HTERT RPE-1 (cell line): ENCODE results near the gene MMP3.

ENCODE experiments used
- in situ Hi-C: fragments of 300-500 bp; cut with MboI; formaldehyde crosslinking; loops from 4 replicates; pipeline ENCODE4 v1.14.3; 2020; ENCODE audit warnings: low sequenced_read_pairs

MMP3 gene

DNA sequence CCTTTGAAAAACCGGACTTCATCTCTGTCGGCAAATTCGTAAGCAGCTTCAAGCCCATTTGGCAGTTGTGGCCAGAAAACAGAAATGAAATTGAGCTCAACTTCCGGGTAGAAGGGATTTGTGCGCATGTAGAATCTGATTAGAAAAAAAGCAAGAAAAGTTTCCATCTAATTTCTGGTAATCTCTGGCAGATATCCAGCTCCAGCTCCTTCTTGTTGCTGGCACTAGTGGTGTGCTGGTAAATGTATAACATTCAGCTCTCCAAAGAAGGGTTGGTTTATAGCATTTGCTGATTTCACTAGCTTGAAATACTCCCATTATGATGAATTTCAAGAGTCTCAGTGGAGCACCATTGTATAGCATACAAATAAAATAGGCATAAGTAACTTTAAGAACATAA, 50.8 kb downstream of the MMP3 start:
- in situ Hi-C loops, result no loop called here

DNA sequence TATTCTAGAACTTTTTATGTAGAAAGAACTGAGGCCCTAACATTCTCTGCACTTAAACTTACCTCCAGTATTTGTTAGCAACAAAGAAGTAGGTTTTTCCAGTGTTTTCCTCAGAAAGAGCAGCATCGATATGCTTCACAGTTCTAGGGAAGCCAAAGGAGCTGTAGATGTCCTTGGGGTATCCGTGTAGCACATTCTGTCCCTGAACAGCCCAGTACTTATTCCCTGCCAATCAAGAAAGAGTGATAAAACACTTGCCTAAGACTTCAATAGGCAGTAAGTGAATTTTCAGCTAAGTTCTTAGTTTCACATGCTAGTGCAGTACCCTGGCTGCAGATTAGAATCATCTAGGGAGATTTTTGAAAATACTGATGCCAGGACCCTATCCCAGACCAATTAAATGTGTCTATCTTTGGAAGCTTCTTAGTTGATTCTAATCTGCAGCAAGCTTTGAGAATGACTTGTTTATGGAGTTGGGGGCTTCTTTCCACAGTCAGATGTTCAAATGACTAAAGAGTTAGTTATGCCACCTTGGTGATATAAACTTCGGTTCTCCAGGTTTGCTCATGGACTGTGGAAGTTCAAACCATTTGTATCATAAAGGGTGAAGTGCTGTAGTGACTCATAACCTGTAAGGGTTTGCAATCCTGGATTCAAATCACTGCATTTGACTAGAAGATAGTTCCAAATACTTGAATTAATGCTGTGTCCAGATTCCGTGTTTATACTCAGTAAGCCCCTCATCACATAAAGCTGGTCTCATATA, 52.0 kb downstream of the MMP3 start:
- in situ Hi-C loops, result no loop called here

DNA sequence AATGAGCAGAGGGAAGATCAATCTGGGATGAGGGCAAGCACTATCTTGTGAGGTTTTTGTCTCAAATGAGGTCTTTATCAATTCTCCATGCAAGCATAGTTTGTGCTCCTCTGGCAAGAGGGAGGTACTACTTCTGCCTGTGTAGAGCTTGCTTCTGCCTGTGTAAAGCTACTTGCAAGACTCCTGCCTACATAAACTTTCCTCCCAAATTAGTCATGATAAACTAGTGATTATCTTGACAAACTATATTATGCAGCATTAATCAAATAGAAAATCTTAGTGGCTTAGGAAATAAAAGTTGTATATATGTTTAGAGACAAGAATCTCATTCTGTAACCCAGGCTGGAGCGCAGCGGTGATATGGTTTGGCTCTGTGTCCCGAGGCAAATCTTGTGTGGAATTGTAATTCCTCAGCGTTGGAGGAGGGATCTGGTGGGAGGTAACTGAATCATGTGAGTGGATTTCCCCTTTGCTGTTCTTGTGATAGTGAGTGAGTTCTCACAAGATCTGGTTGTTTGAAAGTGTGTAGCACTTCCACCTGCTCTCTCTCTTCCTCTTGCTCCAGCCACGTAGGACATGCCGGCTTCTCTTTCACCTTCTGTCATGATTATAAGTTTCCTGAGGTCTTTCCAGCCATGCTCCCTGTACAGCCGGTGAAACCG, 54.9 kb downstream of the MMP3 start:
- in situ Hi-C loops, result no loop called here
